AG09309 (cell line): Measurements from ENCODE around the gene DHX35.

Source experiments
- DNase-seq: peaks from one replicate; pipeline ENCODE4 v3.0.0-alpha.2; 2010; ENCODE audit warnings: low read depth
- H3K4me3 ChIP-seq: 2 replicates; pipeline ENCODE4 v1.5.1; 2011; ENCODE audit warnings: mild to moderate bottlenecking, low read depth, low read length, moderate library complexity; ENCODE audit not compliant: control insufficient read depth
- TF ChIP-seq, protein P1 (sequence below): IDR thresholded peaks from 2 replicates; pipeline ENCODE4 v1.5.1; 2011; ENCODE audit warnings: mild to moderate bottlenecking, low read depth, low read length, inconsistent platforms; ENCODE audit not compliant: insufficient read depth, control insufficient read depth; ENCODE audit errors: missing control alignments

Gene DHX35

GRCh38 chr20:38947931-38948362, 14.2 kb upstream of the DHX35 start:
- no peak for DNase-seq
- H3K4me3 ChIP-seq = no peak overlapping the region
- TF ChIP-seq, protein P1, sequence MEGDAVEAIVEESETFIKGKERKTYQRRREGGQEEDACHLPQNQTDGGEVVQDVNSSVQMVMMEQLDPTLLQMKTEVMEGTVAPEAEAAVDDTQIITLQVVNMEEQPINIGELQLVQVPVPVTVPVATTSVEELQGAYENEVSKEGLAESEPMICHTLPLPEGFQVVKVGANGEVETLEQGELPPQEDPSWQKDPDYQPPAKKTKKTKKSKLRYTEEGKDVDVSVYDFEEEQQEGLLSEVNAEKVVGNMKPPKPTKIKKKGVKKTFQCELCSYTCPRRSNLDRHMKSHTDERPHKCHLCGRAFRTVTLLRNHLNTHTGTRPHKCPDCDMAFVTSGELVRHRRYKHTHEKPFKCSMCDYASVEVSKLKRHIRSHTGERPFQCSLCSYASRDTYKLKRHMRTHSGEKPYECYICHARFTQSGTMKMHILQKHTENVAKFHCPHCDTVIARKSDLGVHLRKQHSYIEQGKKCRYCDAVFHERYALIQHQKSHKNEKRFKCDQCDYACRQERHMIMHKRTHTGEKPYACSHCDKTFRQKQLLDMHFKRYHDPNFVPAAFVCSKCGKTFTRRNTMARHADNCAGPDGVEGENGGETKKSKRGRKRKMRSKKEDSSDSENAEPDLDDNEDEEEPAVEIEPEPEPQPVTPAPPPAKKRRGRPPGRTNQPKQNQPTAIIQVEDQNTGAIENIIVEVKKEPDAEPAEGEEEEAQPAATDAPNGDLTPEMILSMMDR = no peak

- H3K4me3 ChIP-seq = no peak overlapping the region
- no peak for DNase-seq
- TF ChIP-seq, protein P1 = no peak
Measured at GRCh38 chr20:38950254-38950653, 11.9 kb upstream of the DHX35 start.

DNA sequence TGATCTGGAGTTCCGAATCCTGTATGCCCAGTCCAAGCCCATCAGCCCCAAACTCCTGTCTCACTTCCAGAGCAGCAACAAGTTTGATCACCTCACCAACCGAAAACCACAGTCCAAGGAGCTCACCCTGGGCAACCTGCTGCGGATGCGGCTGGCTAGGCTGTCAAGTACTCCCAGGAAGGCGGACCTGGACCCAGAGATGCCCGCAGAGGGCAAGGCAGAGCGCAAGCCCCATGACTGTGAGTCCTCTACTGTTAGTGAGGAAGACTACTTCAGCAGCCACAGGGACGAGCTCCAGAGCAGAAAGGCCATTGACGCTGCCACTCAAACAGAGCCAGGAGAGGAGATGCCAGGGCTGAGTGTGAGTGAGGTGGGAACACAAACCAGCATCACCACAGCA, 10.5 kb upstream of the DHX35 start:
- H3K4me3 ChIP-seq = no peak overlapping the region
- no peak for DNase-seq
- TF ChIP-seq, protein P1 = no peak

DNA sequence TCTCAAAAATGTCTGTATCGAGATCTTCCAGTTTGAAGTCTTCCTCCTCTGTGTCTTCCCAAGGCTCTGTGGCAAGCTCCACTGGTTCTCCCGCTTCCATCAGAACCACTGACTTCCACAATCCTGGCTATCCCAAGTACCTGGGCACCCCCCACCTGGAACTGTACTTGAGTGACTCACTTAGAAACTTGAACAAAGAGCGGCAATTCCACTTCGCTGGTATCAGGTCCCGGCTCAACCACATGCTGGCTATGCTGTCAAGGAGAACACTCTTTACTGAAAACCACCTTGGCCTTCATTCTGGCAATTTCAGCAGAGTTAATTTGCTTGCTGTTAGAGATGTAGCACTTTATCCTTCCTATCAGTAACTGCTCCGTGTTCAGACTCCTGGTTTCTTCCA, 10.0 kb upstream of the DHX35 start:
- TF ChIP-seq, protein P1 = no peak
- DNase-seq = no peak
- no peak overlapping the region for H3K4me3 ChIP-seq

- TF ChIP-seq, protein P1 = no peak
- no peak for DNase-seq
- no peak overlapping the region for H3K4me3 ChIP-seq
Measured at GRCh38 chr20:38953630-38954340, 8.4 kb upstream of the DHX35 start.

DNA sequence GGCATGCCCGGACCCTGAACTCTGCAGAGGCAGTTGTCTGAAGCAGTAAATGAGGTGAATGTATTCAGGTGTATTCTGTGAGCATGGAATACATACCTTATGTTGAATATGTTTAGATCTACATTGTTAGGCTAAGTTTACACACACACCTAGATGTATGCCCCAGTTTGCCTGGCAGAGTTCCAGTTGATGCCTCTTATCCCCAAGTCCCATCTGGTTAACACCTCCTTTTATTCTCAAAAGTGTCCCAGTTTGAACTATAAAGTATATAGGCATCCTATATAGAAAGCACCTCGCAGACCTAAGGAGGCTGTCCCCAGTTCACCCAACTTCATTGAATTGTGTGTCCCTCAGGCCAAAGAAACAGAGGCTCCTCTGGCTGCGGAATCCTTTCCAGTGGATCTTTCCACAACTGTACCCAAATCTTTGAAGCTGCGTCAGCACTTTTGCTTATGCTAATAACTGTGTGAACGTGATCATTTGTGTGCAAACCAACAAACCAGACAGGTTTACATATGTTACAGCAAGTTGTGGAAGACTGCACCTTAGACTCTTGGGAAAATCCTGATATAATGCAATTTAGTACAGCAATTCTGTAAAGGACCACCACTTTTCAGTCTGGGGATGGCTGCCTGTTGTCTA, 4.8 kb upstream of the DHX35 start:
- DNase-seq = no peak
- no peak overlapping the region for H3K4me3 ChIP-seq
- TF ChIP-seq, protein P1 = no peak
